ENCODE results near the gene AZIN2.

Gene AZIN2

DNA sequence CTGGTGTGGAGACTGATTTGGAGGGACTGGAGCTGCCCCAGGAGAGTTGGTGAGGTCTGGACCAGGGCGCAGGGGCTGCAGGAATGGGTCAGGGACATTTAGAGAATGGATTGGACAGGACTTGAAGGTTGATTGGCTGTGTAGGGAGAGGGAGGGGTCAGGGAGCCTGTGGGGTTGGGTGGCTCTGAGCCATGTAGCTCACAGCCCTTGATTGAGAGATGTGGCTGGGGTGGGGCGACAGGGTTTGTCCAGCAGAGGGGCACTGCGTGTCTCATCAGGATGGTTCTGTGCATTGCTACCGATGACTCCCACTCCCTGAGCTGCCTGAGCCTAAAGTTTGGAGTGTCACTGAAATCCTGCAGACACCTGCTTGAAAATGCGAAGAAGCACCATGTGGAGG, 12.1 kb downstream of the AZIN2 start:
- H3K4me3 ChIP-seq (ENCODE audit: control insufficient read depth, low read depth, low read length): no peak overlapping the region
- DNase-seq (ENCODE audit: low read depth): no peak
- TF ChIP-seq, protein P1, sequence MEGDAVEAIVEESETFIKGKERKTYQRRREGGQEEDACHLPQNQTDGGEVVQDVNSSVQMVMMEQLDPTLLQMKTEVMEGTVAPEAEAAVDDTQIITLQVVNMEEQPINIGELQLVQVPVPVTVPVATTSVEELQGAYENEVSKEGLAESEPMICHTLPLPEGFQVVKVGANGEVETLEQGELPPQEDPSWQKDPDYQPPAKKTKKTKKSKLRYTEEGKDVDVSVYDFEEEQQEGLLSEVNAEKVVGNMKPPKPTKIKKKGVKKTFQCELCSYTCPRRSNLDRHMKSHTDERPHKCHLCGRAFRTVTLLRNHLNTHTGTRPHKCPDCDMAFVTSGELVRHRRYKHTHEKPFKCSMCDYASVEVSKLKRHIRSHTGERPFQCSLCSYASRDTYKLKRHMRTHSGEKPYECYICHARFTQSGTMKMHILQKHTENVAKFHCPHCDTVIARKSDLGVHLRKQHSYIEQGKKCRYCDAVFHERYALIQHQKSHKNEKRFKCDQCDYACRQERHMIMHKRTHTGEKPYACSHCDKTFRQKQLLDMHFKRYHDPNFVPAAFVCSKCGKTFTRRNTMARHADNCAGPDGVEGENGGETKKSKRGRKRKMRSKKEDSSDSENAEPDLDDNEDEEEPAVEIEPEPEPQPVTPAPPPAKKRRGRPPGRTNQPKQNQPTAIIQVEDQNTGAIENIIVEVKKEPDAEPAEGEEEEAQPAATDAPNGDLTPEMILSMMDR (conservative IDR thresholded peaks at IDR 0.05; ENCODE audit: control insufficient read depth, insufficient read depth, low read depth, low read length): no peak

DNA sequence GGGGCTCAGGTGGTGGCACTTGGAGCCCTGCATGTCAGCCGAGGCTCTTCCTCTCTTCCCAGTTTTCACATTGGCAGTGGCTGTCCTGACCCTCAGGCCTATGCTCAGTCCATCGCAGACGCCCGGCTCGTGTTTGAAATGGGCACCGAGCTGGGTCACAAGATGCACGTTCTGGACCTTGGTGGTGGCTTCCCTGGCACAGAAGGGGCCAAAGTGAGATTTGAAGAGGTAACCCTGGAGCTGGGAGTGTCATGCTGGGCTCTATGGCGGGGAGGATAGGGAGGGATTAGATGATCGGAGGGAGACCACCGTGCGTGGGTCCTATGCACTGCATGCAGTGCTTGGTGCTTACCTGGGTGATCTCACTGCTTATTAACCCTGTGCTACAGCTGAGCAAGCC, 13.5 kb downstream of the AZIN2 start:
- no peak for DNase-seq (ENCODE audit: low read depth)
- TF ChIP-seq, protein P1 (conservative IDR thresholded peaks at IDR 0.05; ENCODE audit: control insufficient read depth, insufficient read depth, low read depth, low read length): no peak
- no peak overlapping the region for H3K4me3 ChIP-seq (ENCODE audit: control insufficient read depth, low read depth, low read length)

DNA sequence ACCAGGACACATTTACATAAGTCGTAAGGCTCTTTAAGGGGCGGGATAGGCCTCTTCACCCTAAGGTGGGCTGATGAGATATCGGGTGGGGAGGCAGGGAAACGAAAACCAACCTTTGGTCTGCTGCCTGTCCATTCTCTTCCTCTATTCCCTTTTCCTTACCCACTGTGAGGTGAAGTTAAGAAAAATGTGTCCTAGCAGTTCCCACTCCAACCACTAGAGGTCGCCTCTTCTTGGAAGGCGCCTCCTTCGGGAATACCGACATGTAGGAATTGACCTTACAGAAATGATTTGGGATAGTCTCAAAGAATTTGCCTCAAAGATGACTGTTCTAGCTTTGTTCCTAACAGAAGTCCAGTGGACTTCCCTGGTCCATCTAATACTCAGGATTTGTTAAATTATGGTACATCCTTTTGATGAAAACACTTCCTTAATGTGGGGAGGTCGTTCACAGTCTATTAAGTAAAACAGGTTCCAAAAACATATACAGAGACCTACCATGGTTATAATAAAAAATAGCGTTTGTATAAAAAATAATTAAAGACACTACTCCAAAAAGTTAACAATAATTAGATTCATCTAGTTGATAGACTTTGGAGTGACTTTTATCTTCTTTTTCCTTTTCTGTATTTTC, 14.1 kb downstream of the AZIN2 start:
- DNase-seq (ENCODE audit: low read depth): peak; percentile 82
- TF ChIP-seq, protein P1 (conservative IDR thresholded peaks at IDR 0.05; ENCODE audit: control insufficient read depth, insufficient read depth, low read depth, low read length): peak; percentile 100
- H3K4me3 ChIP-seq (ENCODE audit: control insufficient read depth, low read depth, low read length): no peak overlapping the region

DNA sequence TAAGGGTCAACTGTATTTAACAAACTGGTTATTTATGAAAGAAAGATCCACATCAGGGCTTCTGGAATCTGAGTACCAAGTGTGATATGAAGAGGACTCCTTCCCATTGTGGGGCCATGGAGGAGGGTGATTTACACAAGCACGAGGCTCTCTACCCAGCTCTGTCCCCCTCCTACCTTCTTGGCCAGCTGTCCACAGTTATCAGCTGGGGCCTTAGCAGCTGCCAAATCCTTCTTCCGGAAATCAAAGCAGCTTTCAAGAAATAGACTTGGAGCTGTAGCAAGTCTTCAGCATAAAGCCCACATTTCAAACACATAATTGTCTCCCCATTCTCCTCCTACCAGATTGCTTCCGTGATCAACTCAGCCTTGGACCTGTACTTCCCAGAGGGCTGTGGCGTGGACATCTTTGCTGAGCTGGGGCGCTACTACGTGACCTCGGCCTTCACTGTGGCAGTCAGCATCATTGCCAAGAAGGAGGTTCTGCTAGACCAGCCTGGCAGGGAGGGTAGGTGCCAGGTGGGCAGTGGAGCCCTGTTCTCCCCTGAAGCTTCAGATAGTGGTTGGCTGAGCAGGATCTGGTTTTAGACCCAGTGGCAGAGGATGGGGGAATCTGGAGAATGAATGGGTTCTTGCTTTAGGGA, 15.5 kb downstream of the AZIN2 start:
- TF ChIP-seq, protein P1 (conservative IDR thresholded peaks at IDR 0.05; ENCODE audit: control insufficient read depth, insufficient read depth, low read depth, low read length): no peak
- no peak for DNase-seq (ENCODE audit: low read depth)
- H3K4me3 ChIP-seq (ENCODE audit: control insufficient read depth, low read depth, low read length): no peak overlapping the region

DNA sequence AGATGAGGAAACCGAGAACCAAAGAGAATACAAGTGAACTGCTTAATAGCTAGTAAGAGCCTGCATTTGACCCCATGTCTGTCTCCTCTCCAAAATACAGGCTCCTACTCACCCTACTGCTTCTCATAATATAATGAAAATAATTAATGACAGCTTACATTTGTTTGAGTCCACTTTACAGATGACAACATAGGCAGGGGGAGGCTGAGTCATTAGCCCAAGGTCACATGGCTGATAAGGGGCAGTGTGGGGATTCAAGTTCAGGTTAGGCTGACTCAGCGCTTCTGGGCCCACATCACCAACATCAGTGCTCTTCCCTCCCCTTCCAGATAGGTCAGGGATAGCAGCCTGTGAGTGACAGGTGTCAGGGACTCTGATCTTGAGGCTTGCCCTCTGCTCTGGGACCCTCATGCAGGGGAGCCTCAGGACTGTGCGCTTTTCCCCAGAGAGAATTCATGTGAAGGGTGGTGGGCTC, 16.2 kb downstream of the AZIN2 start:
- TF ChIP-seq, protein P1 (conservative IDR thresholded peaks at IDR 0.05; ENCODE audit: control insufficient read depth, insufficient read depth, low read depth, low read length): no peak
- DNase-seq (ENCODE audit: low read depth): peak; percentile 75
- no peak overlapping the region for H3K4me3 ChIP-seq (ENCODE audit: control insufficient read depth, low read depth, low read length)

DNA sequence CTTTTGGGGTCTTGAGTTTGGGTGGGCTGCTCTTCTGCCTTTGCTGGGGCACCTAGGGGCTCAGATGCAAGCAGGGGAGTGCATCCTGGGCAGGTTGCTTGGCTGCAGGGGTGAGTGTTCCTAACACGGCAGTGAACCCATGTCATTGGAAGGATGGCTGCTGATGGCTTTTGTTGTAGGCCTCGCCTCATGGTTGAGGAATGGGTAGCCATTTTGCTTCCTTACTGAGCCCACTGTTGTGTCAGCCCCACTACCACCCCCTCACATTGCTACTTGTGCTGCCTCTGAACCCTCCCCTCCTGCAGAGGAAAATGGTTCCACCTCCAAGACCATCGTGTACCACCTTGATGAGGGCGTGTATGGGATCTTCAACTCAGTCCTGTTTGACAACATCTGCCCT, 16.8 kb downstream of the AZIN2 start:
- DNase-seq (ENCODE audit: low read depth): no peak
- TF ChIP-seq, protein P1 (conservative IDR thresholded peaks at IDR 0.05; ENCODE audit: control insufficient read depth, insufficient read depth, low read depth, low read length): no peak
- H3K4me3 ChIP-seq (ENCODE audit: control insufficient read depth, low read depth, low read length): no peak overlapping the region
